Smooth muscle cell (in vitro differentiated cells): ENCODE measurements around the gene MYMK. TPM values are rescaled to one million over a fixed set of nuclear protein-coding genes. Genes with fewer than 3 reads are reported as not detected.

Experiments
- DNase-seq: peaks from one replicate; lab custom pipeline; 2025; ENCODE audit not compliant: unreplicated experiment; lab: John Stamatoyannopoulos, UW
- H2AFZ ChIP-seq: fragments of 200-600 bp; sonication (generic); 2 replicates; pipeline ENCODE4 v1.6.0; 2016; ENCODE audit warnings: antibody characterized with exemption, low read depth, mild to moderate bottlenecking
- H3F3A ChIP-seq: fragments of 200-600 bp; sonication (generic); 2 replicates; pipeline ENCODE4 v1.6.0; 2017; ENCODE audit warnings: antibody characterized with exemption, low read depth
- H3K27ac ChIP-seq: fragments of 200-600 bp; sonication (generic); 2 replicates; pipeline ENCODE4 v1.5.1; 2016; ENCODE audit warnings: low read depth, mild to moderate bottlenecking
- H3K27me3 ChIP-seq: fragments of 200-600 bp; sonication (generic); 2 replicates; pipeline ENCODE4 v1.6.1; 2016; ENCODE audit warnings: low read depth, mild to moderate bottlenecking
- H3K36me3 ChIP-seq: fragments of 200-600 bp; sonication (generic); 2 replicates; pipeline ENCODE4 v1.5.1; 2016; ENCODE audit warnings: low read depth
- H3K4me1 ChIP-seq: fragments of 200-600 bp; sonication (generic); 2 replicates; pipeline ENCODE4 v1.5.1; 2016; ENCODE audit warnings: low read depth
- H3K4me2 ChIP-seq: fragments of 200-600 bp; sonication (generic); 2 replicates; pipeline ENCODE4 v1.6.0; 2016; ENCODE audit warnings: mild to moderate bottlenecking
- H3K4me3 ChIP-seq: fragments of 200-600 bp; sonication (generic); 2 replicates; pipeline ENCODE4 v1.5.1; 2016; ENCODE audit warnings: mild to moderate bottlenecking
- H3K79me2 ChIP-seq: fragments of 200-600 bp; sonication (generic); 2 replicates; pipeline ENCODE4 v1.6.0; 2016; ENCODE audit warnings: low read depth, mild to moderate bottlenecking
- H3K9ac ChIP-seq: fragments of 200-600 bp; sonication (generic); 2 replicates; pipeline ENCODE4 v1.6.0; 2016; ENCODE audit warnings: low read depth
- H3K9me3 ChIP-seq: fragments of 200-600 bp; sonication (generic); replicated peaks from 2 replicates; pipeline ENCODE4 v1.5.1; 2016; ENCODE audit warnings: low read depth
- H4K20me1 ChIP-seq: fragments of 200-600 bp; sonication (generic); 2 replicates; pipeline ENCODE4 v1.6.0; 2016; ENCODE audit warnings: low read depth
- WGBS: methylation state at CpG from one replicate; pipeline ENCODE4 v1.1.7; 2016; ENCODE audit warnings: low lambda C conversion rate; 5-methylcytosine and 5-hydroxymethylcytosine counted together
- polyA plus RNA-seq: library from polyadenylated mRNA; unstranded; fragments of >200 nt; fragmentation: Nextera tagmentation; extraction: Ambion mirVana; gene quantifications from 2 replicates; pipeline ENCODE4 v1.2.1, GENCODE V29; 2016
- total RNA-seq: library from RNA; depleted of rRNA; stranded (reverse); fragments of >200 nt; gene quantifications from 2 replicates; pipeline ENCODE4 v1.2.3, GENCODE V29; 2014
- TF ChIP-seq, protein P1 (sequence below): fragments of 200-600 bp; sonication (generic); IDR thresholded peaks from 2 replicates; pipeline ENCODE4 v1.5.1; 2017; ENCODE audit warnings: borderline replicate concordance, mild to moderate bottlenecking, antibody characterized with exemption; ENCODE audit not compliant: insufficient read depth, poor library complexity, severe bottlenecking

MYMK gene
- total and polyA plus RNA-seq, 2 experiments from 2014 or later = not detected

DNA sequence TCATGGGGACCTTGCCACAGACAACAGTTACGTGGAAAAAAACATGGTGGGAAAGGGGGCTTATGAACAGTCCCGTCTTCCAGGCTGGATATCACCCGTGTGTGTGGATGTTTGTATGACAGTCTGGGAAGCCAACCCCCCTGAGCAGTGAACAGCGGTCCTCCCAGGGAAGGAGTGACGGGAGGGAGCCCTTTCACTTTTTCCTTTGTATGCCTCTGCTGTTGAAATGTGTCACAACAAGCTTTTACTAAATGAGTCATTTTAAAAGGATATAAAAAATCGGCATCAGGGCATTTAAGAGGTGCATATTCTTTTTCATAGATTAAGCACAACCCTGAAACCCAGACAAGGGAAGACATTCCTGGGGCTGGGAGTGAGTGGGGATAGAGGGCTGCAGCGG lies 5.1 kb downstream of the MYMK start:
- H3K4me2 ChIP-seq = no peak overlapping the region
- no peaks in the 10 kb centered on the region for H3F3A ChIP-seq
- DNase-seq = no peak
- H3K27ac ChIP-seq = no peak overlapping the region
- no peaks in the 10 kb centered on the region for H4K20me1 ChIP-seq
- H3K9ac ChIP-seq = no peak overlapping the region
- H3K79me2 ChIP-seq = no peaks in the 10 kb centered on the region
- no peak overlapping the region for H2AFZ ChIP-seq
- H3K9me3 ChIP-seq = no peaks in the 10 kb centered on the region
- H3K27me3 ChIP-seq = no peaks in the 10 kb centered on the region
- WGBS = 59% methylated on average over 7 of the region's 7 CpGs
- no peaks in the 10 kb centered on the region for H3K4me1 ChIP-seq
- no peaks in the 10 kb centered on the region for H3K36me3 ChIP-seq
- no peak overlapping the region for H3K4me3 ChIP-seq
- TF ChIP-seq, protein P1, sequence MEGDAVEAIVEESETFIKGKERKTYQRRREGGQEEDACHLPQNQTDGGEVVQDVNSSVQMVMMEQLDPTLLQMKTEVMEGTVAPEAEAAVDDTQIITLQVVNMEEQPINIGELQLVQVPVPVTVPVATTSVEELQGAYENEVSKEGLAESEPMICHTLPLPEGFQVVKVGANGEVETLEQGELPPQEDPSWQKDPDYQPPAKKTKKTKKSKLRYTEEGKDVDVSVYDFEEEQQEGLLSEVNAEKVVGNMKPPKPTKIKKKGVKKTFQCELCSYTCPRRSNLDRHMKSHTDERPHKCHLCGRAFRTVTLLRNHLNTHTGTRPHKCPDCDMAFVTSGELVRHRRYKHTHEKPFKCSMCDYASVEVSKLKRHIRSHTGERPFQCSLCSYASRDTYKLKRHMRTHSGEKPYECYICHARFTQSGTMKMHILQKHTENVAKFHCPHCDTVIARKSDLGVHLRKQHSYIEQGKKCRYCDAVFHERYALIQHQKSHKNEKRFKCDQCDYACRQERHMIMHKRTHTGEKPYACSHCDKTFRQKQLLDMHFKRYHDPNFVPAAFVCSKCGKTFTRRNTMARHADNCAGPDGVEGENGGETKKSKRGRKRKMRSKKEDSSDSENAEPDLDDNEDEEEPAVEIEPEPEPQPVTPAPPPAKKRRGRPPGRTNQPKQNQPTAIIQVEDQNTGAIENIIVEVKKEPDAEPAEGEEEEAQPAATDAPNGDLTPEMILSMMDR = no peak

DNA sequence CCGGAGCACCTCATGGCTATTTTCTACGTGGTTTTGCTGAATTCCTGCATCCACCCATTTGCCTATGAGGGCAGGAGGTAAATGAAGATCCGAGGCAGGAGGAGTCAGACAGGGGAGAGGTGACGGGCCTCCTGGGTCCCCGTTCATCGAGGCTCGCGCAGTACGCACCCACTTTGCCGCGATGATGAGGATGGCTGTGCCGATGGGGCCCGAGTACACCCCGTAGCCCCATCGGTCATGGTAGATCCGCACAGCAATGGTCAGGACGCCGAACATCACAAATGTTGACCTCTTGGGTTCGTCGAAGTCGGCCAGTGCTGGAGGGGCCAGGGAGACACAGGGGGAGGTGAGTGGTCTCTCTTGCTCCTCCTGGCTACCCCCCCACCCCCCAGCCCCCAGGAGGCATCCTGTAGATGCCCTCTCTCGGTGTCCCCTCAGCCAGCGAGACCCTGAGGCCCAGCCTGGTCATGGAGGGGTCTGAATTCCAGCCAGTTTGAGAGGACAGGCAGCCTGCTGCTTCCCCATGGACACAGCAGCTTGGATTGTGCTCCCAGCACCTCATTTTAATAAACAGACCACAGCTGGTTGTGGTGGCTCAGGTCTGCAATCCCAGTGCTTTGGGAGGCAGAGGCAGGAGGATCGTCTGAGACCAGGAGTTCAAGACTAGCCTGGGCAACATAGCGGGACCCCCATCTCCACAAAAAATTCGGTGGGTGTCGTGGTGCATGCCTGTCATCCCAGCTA lies 5.9 kb downstream of the MYMK start:
- Histone ChIP-seq H3K79me2 (no peaks in the 10 kb centered on the region), H3K4me1 (no peaks in the 10 kb centered on the region)
- WGBS = 93% methylated on average over 27 of the region's 27 CpGs

DNA sequence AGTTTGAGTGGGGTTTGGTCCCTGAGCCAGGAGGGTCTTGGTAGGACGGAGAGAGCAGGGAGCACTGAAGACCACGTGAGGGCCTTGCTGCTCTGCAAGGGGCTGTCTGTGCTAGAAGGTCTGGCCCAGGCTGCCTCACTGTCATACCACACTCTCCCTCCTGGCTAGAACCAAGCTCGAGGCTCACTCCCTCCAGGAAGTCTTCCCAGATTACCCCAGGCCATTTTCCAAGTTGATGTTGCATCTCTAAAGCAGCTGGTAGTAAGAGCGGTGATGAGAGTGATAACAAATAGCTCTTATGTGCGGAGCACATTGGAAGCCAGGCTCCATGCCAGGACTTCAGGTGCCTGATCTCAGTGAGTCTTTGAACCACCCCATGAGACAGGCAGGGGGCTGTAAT lies 6.6 kb downstream of the MYMK start:
- Histone ChIP-seq H3F3A (no peaks in the 10 kb centered on the region), H2AFZ (no peak overlapping the region), H3K4me2 (no peak overlapping the region), H3K27ac (no peak overlapping the region), H3K4me3 (no peak overlapping the region), H3K36me3 (no peaks in the 10 kb centered on the region), H3K9me3 (no peaks in the 10 kb centered on the region), H3K79me2 (no peaks in the 10 kb centered on the region), H3K9ac (no peak overlapping the region), H3K4me1 (no peaks in the 10 kb centered on the region), H3K27me3 (no peaks in the 10 kb centered on the region), H4K20me1 (no peaks in the 10 kb centered on the region)
- TF ChIP-seq, protein P1 = no peak
- no peak for DNase-seq
- WGBS = 87% methylated on average over 5 of the region's 5 CpGs

More for the DNA sequence above, 5.9 kb downstream of the MYMK start:
- no peak for DNase-seq
- Histone ChIP-seq H3K27me3 (no peaks in the 10 kb centered on the region), H3K4me3 (no peak overlapping the region), H3K27ac (no peak overlapping the region), H3F3A (no peaks in the 10 kb centered on the region), H3K9me3 (no peaks in the 10 kb centered on the region), H2AFZ (no peak overlapping the region), H4K20me1 (no peaks in the 10 kb centered on the region), H3K9ac (no peak overlapping the region), H3K36me3 (no peaks in the 10 kb centered on the region), H3K4me2 (no peak overlapping the region)
- TF ChIP-seq, protein P1 = no peak

DNA sequence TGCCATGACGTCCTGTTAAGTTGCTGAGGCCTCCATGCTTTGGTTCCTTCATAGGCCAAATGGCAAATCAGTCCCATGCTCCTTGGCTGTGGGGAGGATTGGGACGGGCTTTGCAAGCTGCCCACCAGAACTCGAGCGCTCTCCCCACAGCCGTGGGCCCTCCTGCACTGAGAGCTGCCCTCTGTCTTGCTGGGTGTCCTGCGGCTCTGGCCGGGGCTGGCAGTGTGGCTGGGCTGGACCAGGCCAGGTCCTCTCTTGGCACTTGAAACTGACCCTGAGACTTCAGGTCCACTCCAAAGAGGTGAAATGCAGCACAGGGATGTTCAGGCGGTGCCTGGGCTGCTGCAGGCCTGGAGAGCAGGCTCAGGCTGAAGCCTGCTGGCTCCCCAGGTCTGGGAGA lies 7.0 kb downstream of the MYMK start:
- no peak overlapping the region for H2AFZ ChIP-seq
- H3K79me2 ChIP-seq = no peaks in the 10 kb centered on the region
- DNase-seq = no peak
- H3K27ac ChIP-seq = no peak overlapping the region
- H3K4me3 ChIP-seq = no peak overlapping the region
- H4K20me1 ChIP-seq = no peaks in the 10 kb centered on the region
- TF ChIP-seq, protein P1 = no peak
- no peaks in the 10 kb centered on the region for H3K9me3 ChIP-seq
- H3K9ac ChIP-seq = no peak overlapping the region
- 84% methylated on average over 8 of the region's 8 CpGs for WGBS
- no peaks in the 10 kb centered on the region for H3F3A ChIP-seq
- H3K4me1 ChIP-seq = no peaks in the 10 kb centered on the region
- H3K27me3 ChIP-seq = no peaks in the 10 kb centered on the region
- H3K36me3 ChIP-seq = no peaks in the 10 kb centered on the region
- H3K4me2 ChIP-seq = no peak overlapping the region
